ENCODE data around the gene HSD17B8. TPM values are rescaled to one million over a fixed set of nuclear protein-coding genes. Genes with fewer than 3 reads are reported as not detected.

HSD17B8 gene
- total RNA-seq, 4 donors from 2014 or later, result 39.3 to 49.5 (median 41.8) TPM

- peak in 1 of 2 donors; percentile 79 for DNase-seq (ENCODE audit: low spot score in 2 of 2)
- TF ChIP-seq CTCF (IDR thresholded peaks at IDR 0.05) (no peak), POLR2A (IDR thresholded peaks at IDR 0.05) (no peak)
- intact Hi-C loops (cut with DNase I; ENCODE audit: low total_unique reads), result loop anchor here (10.0 kb wide), 1 partner anchor 235 kb away; no protein-coding TSS in a partner anchor
- 10 to 12% methylated on average over 15 of the region's 15 CpGs for WGBS, 2 donors
- H3K4me3 ChIP-seq (ENCODE audit: low read depth, poor library complexity, severe bottlenecking), result peak overlapping the region; percentile 44
Measured at GRCh38 chr6:33249732-33250630, 45.5 kb downstream of the HSD17B8 start.

GRCh38 chr6:33250731-33251130 is 46.3 kb downstream of the HSD17B8 start:
- intact Hi-C loops (cut with DNase I; ENCODE audit: low total_unique reads), result no loop called here
- no peak for DNase-seq (ENCODE audit: low spot score in 2 of 2)
- TF ChIP-seq POLR2A (IDR thresholded peaks at IDR 0.05) (no peak), CTCF (IDR thresholded peaks at IDR 0.05) (no peak)
- H3K4me3 ChIP-seq (ENCODE audit: low read depth, poor library complexity, severe bottlenecking), result no peak overlapping the region
- WGBS, 2 donors, result 93 to 96% methylated on average over 13 of the region's 13 CpGs

- intact Hi-C loops (cut with DNase I; ENCODE audit: low total_unique reads), result no loop called here
Measured at GRCh38 chr6:33251395-33252012, 47.0 kb downstream of the HSD17B8 start.

GRCh38 chr6:33252759-33253158 is 48.3 kb downstream of the HSD17B8 start:
- intact Hi-C loops (cut with DNase I; ENCODE audit: low total_unique reads), result no loop called here
- no peak for DNase-seq (ENCODE audit: low spot score in 2 of 2)
- no peak for TF ChIP-seq POLR2A (IDR thresholded peaks at IDR 0.05)
- TF ChIP-seq CTCF (IDR thresholded peaks at IDR 0.05), result no peak

More at GRCh38 chr6:33251395-33252012, 47.0 kb downstream of the HSD17B8 start:
- DNase-seq (ENCODE audit: low spot score in 2 of 2), result no peak
- 71 to 80% methylated on average over 6 of the region's 6 CpGs for WGBS, 2 donors
- H3K4me3 ChIP-seq (ENCODE audit: low read depth, poor library complexity, severe bottlenecking), result no peak overlapping the region
- no peak for TF ChIP-seq POLR2A (IDR thresholded peaks at IDR 0.05)
- no peak for TF ChIP-seq CTCF (IDR thresholded peaks at IDR 0.05)

GRCh38 chr6:33254591-33254990 is 50.1 kb downstream of the HSD17B8 start:
- WGBS, 2 donors, result 86 to 91% methylated on average over 4 of the region's 4 CpGs
- H3K4me3 ChIP-seq (ENCODE audit: low read depth, poor library complexity, severe bottlenecking), result no peak overlapping the region
- intact Hi-C loops (cut with DNase I; ENCODE audit: low total_unique reads), result no loop called here
- no peak for DNase-seq (ENCODE audit: low spot score in 2 of 2)
- TF ChIP-seq CTCF (IDR thresholded peaks at IDR 0.05), result no peak
- TF ChIP-seq POLR2A (IDR thresholded peaks at IDR 0.05), result no peak

More at GRCh38 chr6:33252759-33253158, 48.3 kb downstream of the HSD17B8 start:
- H3K4me3 ChIP-seq (ENCODE audit: low read depth, poor library complexity, severe bottlenecking), result no peak overlapping the region

MicroRNAs encoded within 50 kb of the gene (microRNA counts, 767-probe panel; counts per million panel counts)
- 0 to 358 counts per million in 2 donors for microRNA hsa-miR-219-1-3p
- microRNA hsa-miR-219-5p, result 0 to 358 counts per million in 2 donors

Small RNA genes within 50 kb of the gene (microRNA-seq; reads per million reads assigned to microRNA genes)
- gene MIR219A1 (ENCODE audit: borderline number of aligned reads in 1 of 2, borderline replicate concordance in 2 of 2), result 1.1 to 4.8 reads per million in 2 donors

Other genes starting within 250 kb of the HSD17B8 start
- gene BRD2, start 236.1 kb upstream of the HSD17B8 start, total RNA-seq, result 100 to 1,000 TPM in 3 of 4 donors, 10 to 100 TPM in 1; 97.5 to 130 (median 119) TPM
- 10 to 100 TPM in 3 of 4 donors, 1 to 10 TPM in 1; 4.3 to 47.9 (median 13.4) TPM for gene HLA-DOA, start 195.1 kb upstream of the HSD17B8 start, total RNA-seq
- gene HLA-DPA1, start 131.0 kb upstream of the HSD17B8 start, total RNA-seq, result 100 to 1,000 TPM in 2 of 4 donors, 10 to 100 TPM in 2; 57.1 to 127 (median 96.8) TPM
- 10 to 100 TPM; 48.1 to 84.0 (median 63.3) TPM for gene HLA-DPB1, start 128.7 kb upstream of the HSD17B8 start, total RNA-seq
- under 1 TPM; 0.16 to 0.30 (median 0.28) TPM for gene COL11A2, start 12.2 kb upstream of the HSD17B8 start, total RNA-seq
- gene RXRB, start 4.0 kb upstream of the HSD17B8 start, total RNA-seq, result 10 to 100 TPM; 17.8 to 27.3 (median 24.9) TPM
- 10 to 100 TPM; 35.4 to 52.7 (median 39.1) TPM for gene SLC39A7, start 3.8 kb upstream of the HSD17B8 start, total RNA-seq
- 10 to 100 TPM; 10.0 to 22.1 (median 13.7) TPM for gene RING1, start 3.8 kb downstream of the HSD17B8 start, total RNA-seq
- 10 to 100 TPM; 33.3 to 51.0 (median 44.4) TPM for gene VPS52, start 67.2 kb downstream of the HSD17B8 start, total RNA-seq
- gene RPS18, start 67.4 kb downstream of the HSD17B8 start, total RNA-seq, result 1,000 to 10,000 TPM; 4,043 to 6,696 (median 6,204) TPM
- 10 to 100 TPM; 24.8 to 31.0 (median 26.3) TPM for gene B3GALT4, start 72.5 kb downstream of the HSD17B8 start, total RNA-seq
- 10 to 100 TPM; 38.4 to 57.2 (median 47.0) TPM for gene WDR46, start 84.6 kb downstream of the HSD17B8 start, total RNA-seq
- gene PFDN6, start 84.9 kb downstream of the HSD17B8 start, total RNA-seq, result 10 to 100 TPM; 22.6 to 36.3 (median 35.3) TPM
- 10 to 100 TPM; 79.7 to 95.3 (median 84.4) TPM for gene RGL2, start 94.3 kb downstream of the HSD17B8 start, total RNA-seq
- gene TAPBP, start 109.4 kb downstream of the HSD17B8 start, total RNA-seq, result 100 to 1,000 TPM in 1 of 4 donors, 10 to 100 TPM in 3; 80.3 to 122 (median 92.0) TPM
- 10 to 100 TPM; 25.0 to 53.7 (median 35.8) TPM for gene ZBTB22, start 113.1 kb downstream of the HSD17B8 start, total RNA-seq
- 10 to 100 TPM; 41.2 to 45.4 (median 43.3) TPM for gene DAXX, start 118.3 kb downstream of the HSD17B8 start, total RNA-seq
- 10 to 100 TPM in 1 of 4 donors, 1 to 10 TPM in 3; 4.1 to 14.6 (median 9.3) TPM for gene KIFC1, start 187.2 kb downstream of the HSD17B8 start, total RNA-seq
- 10 to 100 TPM; 40.9 to 73.0 (median 64.8) TPM for gene PHF1, start 206.4 kb downstream of the HSD17B8 start, total RNA-seq
- gene CUTA, start 213.5 kb downstream of the HSD17B8 start, total RNA-seq, result 100 to 1,000 TPM in 3 of 4 donors, 10 to 100 TPM in 1; 96.5 to 162 (median 153) TPM
- gene SYNGAP1, start 215.4 kb downstream of the HSD17B8 start, total RNA-seq, result 10 to 100 TPM in 2 of 4 donors, 1 to 10 TPM in 2; 7.5 to 21.1 (median 9.4) TPM
- 1 to 10 TPM; 4.0 to 5.4 (median 4.6) TPM for gene ZBTB9, start 249.9 kb downstream of the HSD17B8 start, total RNA-seq

Data from lower leg skin (tissue), 4 donors.